ENCODE data around the gene GALT.

The GALT gene

DNA sequence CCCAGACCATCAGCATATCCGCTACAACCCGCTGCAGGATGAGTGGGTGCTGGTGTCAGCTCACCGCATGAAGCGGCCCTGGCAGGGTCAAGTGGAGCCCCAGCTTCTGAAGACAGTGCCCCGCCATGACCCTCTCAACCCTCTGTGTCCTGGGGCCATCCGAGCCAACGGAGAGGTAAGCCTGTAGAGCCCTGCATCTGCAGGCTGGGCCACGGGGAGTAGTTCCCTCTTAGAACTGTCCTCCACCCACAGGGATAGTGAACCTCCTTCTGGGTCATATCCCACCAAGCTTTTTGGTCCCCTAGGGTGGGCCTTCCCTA is 569 bp downstream of the GALT start:
- no peak for DNase-seq (ENCODE audit: low read depth)
- no peak for TF ChIP-seq CTCF (conservative IDR thresholded peaks at IDR 0.05; ENCODE audit: low read depth, low read length)
- peak overlapping the region; percentile 68 for H3K4me3 ChIP-seq (ENCODE audit: low read depth, low read length)

DNA sequence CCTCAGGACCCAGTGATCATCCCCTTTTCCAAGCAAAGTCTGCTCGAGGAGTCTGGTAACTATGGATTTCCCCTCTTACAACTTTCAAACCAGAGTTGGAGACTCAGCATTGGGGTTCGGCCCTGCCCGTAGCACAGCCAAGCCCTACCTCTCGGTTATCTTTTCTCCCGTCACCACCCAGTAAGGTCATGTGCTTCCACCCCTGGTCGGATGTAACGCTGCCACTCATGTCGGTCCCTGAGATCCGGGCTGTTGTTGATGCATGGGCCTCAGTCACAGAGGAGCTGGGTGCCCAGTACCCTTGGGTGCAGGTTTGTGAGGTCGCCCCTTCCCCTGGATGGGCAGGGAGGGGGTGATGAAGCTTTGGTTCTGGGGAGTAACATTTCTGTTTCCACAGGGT is 1.2 kb downstream of the GALT start:
- no peak for DNase-seq (ENCODE audit: low read depth)
- peak overlapping the region; percentile 68 for H3K4me3 ChIP-seq (ENCODE audit: low read depth, low read length)
- TF ChIP-seq CTCF (conservative IDR thresholded peaks at IDR 0.05; ENCODE audit: low read depth, low read length), result no peak

DNA sequence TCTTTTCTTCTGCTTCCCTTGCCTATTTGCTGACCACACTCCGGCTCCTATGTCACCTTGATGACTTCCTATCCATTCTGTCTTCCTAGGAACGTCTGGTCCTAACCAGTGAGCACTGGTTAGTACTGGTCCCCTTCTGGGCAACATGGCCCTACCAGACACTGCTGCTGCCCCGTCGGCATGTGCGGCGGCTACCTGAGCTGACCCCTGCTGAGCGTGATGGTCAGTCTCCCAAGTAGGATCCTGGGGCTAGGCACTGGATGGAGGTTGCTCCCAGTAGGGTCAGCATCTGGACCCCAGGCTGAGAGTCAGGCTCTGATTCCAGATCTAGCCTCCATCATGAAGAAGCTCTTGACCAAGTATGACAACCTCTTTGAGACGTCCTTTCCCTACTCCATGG is 2.2 kb downstream of the GALT start:
- no peak for DNase-seq (ENCODE audit: low read depth)
- TF ChIP-seq CTCF (conservative IDR thresholded peaks at IDR 0.05; ENCODE audit: low read depth, low read length), result no peak
- H3K4me3 ChIP-seq (ENCODE audit: low read depth, low read length), result no peak overlapping the region

- TF ChIP-seq CTCF (conservative IDR thresholded peaks at IDR 0.05; ENCODE audit: low read depth, low read length), result no peak
- peak; percentile 61 for DNase-seq (ENCODE audit: low read depth)
- no peak overlapping the region for H3K4me3 ChIP-seq (ENCODE audit: low read depth, low read length)
Observed at GRCh38 chr9:34650816-34651215, 4.3 kb downstream of the GALT start.

GRCh38 chr9:34651321-34651720 is 4.8 kb downstream of the GALT start:
- no peak for TF ChIP-seq CTCF (conservative IDR thresholded peaks at IDR 0.05; ENCODE audit: low read depth, low read length)
- H3K4me3 ChIP-seq (ENCODE audit: low read depth, low read length), result no peak overlapping the region
- DNase-seq (ENCODE audit: low read depth), result peak; percentile 52

DNA sequence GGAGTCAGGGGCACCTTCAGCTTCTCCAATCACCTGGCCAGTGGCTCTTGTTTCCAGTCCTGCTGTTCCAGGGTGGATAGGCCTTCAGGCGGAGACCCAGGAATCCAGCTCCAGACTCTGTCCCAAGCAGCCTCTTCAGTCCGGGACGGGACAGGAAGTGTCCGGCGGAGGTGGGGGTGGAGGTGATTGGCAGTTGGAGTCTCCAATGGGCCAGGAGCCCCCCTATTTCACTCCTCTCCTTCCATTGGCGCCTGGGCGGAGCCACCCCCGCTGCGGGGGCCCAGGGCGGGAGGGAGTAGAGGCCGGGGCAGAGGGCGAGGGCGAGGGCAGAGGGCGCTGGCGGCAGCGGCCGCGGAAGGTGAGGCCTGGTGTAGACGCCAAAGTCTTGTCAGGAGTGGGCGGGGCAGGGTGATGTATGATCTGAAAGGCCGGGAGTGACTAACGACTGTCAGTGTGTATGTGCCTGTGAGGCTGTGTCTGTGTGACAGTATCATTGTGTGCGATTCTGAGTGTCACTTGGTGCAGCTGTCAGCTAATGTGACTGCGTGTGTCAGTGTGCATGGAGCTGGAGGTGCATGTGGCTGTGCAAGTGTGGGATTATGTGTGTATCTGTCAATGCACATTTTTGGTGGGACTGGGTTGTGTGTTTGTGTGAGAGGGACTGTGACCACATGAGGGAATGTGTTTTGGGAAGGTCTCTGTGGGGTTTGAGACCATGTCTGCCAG is 5.6 kb downstream of the GALT start, which contains the start of gene IL11RA:
Gene IL11RA (plus strand): TSS at position 310 of the 726 bp plus-strand sequence. CDS start 3,033 bp downstream, outside the sequence.
- peak within 1 kb of the TSS; percentile 38 for H3K4me3 ChIP-seq (ENCODE audit: low read depth, low read length)
- DNase-seq (ENCODE audit: low read depth), result peak; percentile 83
- TF ChIP-seq CTCF (conservative IDR thresholded peaks at IDR 0.05; ENCODE audit: low read depth, low read length), result no peak

DNA sequence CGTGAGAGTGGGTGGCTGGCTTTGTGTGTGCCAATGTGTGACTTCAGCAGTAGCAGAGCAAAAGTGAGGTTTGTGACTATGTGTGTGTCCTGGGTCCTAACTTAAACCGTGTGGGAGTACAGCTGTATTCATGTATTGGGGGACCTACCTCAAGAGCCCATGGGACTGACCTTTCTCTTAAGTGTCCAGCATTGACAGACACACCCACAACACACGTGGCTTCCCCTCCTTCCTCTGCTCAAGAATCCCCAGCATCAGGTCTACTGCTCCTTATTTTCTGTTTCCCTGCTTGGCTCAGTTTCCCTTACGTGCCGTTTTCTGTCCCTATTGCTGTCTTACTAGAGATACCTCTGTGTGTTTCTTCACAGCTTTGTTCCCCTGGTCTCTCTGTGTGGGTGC is 6.1 kb downstream of the GALT start:
- no peak for TF ChIP-seq CTCF (conservative IDR thresholded peaks at IDR 0.05; ENCODE audit: low read depth, low read length)

More for the DNA sequence above, 6.1 kb downstream of the GALT start:
- H3K4me3 ChIP-seq (ENCODE audit: low read depth, low read length), result no peak overlapping the region
- DNase-seq (ENCODE audit: low read depth), result peak; percentile 24

All from choroid plexus epithelial cell (primary cell).